Gastrocnemius medialis (tissue), 4 donors: Measurements from ENCODE around the gene KCNAB1. TPM values are rescaled to one million over a fixed set of nuclear protein-coding genes. Genes with fewer than 3 reads are reported as not detected.
A peak's percentile ranks its signal among the peaks of the same experiment; 100 is the strongest.

Experiments used
- ATAC-seq, 2 donors: fragments of 150-250 bp; one replicate each; pipeline ENCODE4 v1.9.1; 2016
- DNase-seq, 2 donors: peaks; one replicate each; pipeline ENCODE4 v3.0.0-alpha.2; 2019
- H3K27ac ChIP-seq, 4 donors: fragments of 200-600 bp; sonication (generic); 1 replicate in 1 of 4; 2 replicates in 3 of 4; pipeline ENCODE4 v1.5.1; 2016 to 2018; ENCODE audit warnings: mild to moderate bottlenecking in 2 of 4, moderate library complexity in 1 of 4
- H3K27me3 ChIP-seq, 3 donors: fragments of 200-600 bp; sonication (generic) in 2 of 3; 1 replicate in 1 of 3; 2 replicates in 2 of 3; pipeline versions ENCODE4 v1.5.1 to v1.6.0; 2016 to 2019; ENCODE audit warnings: mild to moderate bottlenecking in 1 of 3, moderate library complexity in 1 of 3
- H3K36me3 ChIP-seq, 2 donors: fragments of 200-600 bp; sonication (generic) in 1 of 2; one replicate each; pipeline ENCODE4 v1.5.1; 2017 to 2018
- H3K4me1 ChIP-seq, 2 donors: fragments of 200-600 bp; sonication (generic) in 1 of 2; one replicate each; pipeline ENCODE4 v1.5.1; 2016 to 2017; ENCODE audit warnings: mild to moderate bottlenecking in 2 of 2
- H3K4me3 ChIP-seq, 4 donors: fragments of 200-600 bp; sonication (generic) in 3 of 4; 1 replicate in 1 of 4; 2 replicates in 3 of 4; pipeline ENCODE4 v1.5.1; 2016 to 2019; ENCODE audit warnings: mild to moderate bottlenecking in 2 of 4
- H3K9me3 ChIP-seq, 3 donors: fragments of 200-600 bp; sonication (generic) in 2 of 3; 1 replicate in 1 of 3; 2 replicates in 2 of 3; pipeline ENCODE4 v1.5.1; 2016 to 2019
- POLR2A ChIP-seq, 2 donors: fragments of 450-650 bp; IDR thresholded peaks; one replicate each; pipeline ENCODE4 v1.6.1; 2017; ENCODE audit warnings: antibody characterized with exemption in 2 of 2, mild to moderate bottlenecking in 2 of 2, moderate library complexity in 2 of 2
- in situ Hi-C, 4 donors: fragments of 200-750 bp; cut with MboI; loops; one replicate each; pipeline versions ENCODE4 v1.15.0 to v1.8.0; 2017; ENCODE audit warnings: low sequenced_read_pairs in 4 of 4
- intact Hi-C: fragments of 100-400 bp; cut with DNase I; formaldehyde crosslinking; loops from one replicate; pipeline ENCODE4 v1.15.1; 2023; ENCODE audit warnings: low total_unique reads
- total RNA-seq, 4 donors: library from RNA; depleted of rRNA; stranded (reverse); fragments of >200 nt; gene quantifications; one replicate each; pipeline versions ENCODE4 v1.1.0 to v1.2.3, GENCODE V29; 2016
- TF ChIP-seq, protein P1 (sequence below), 5 experiments: fragments of 450-650 bp in 3 of 5; fragments of 200-600 bp in 2 of 5; sonication (generic) in 2 of 5; IDR thresholded peaks in 4 of 5; conservative IDR thresholded peaks in 1 of 5; 1 replicate in 4 of 5; 2 replicates in 1 of 5; pipeline ENCODE4 v1.5.1; 2016 to 2019; ENCODE audit warnings: antibody characterized with exemption in 5 of 5, mild to moderate bottlenecking in 3 of 5, moderate library complexity in 3 of 5

Gene KCNAB1
- total RNA-seq, 4 donors from 2014 or later = 0.46 to 3.6 (median 1.9) TPM

DNA sequence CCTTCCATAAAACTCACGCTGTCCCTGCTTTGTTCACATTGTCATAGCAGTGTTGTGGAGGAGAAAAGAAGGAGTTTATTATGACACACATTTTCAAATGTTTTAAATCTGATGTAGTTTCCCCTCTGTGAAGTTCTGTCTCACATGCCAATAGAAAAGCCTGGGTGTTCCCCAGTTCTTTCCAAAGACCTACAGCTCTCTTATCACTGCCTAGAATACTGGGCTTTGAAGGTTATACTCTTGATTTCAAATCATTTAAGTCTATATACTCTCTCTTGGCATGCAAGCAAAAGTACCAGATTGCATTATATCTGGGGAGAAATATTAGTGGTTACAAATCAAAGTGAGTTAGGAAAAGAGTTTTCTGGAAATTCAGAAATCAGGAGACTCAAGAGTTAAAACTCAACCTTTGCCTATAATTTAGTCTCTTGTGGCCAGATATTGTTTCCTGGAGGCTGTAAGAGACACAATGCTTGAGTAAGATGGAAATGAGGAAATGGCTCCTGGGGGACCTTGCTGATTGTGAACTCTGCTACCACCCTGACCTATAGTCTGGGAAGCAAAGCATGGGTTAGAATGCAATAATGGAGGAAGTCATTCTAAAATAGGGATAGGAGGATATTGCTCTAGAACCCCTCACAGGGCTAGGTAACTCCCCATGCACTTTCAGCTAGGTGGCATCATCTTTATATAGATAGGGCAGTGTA lies 182.8 kb downstream of the KCNAB1 start:
- no peak for TF ChIP-seq POLR2A (IDR thresholded peaks at IDR 0.05)
- TF ChIP-seq, protein P1, sequence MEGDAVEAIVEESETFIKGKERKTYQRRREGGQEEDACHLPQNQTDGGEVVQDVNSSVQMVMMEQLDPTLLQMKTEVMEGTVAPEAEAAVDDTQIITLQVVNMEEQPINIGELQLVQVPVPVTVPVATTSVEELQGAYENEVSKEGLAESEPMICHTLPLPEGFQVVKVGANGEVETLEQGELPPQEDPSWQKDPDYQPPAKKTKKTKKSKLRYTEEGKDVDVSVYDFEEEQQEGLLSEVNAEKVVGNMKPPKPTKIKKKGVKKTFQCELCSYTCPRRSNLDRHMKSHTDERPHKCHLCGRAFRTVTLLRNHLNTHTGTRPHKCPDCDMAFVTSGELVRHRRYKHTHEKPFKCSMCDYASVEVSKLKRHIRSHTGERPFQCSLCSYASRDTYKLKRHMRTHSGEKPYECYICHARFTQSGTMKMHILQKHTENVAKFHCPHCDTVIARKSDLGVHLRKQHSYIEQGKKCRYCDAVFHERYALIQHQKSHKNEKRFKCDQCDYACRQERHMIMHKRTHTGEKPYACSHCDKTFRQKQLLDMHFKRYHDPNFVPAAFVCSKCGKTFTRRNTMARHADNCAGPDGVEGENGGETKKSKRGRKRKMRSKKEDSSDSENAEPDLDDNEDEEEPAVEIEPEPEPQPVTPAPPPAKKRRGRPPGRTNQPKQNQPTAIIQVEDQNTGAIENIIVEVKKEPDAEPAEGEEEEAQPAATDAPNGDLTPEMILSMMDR (IDR thresholded peaks at IDR 0.05 in 4 of 5, conservative IDR thresholded peaks at IDR 0.05 in 1 of 5) = no peak
- peaks cover 0 to 13% of the 10 kb centered on the region in 2 donors for H3K4me1 ChIP-seq
- no peaks in the 10 kb centered on the region for H3K9me3 ChIP-seq
- no peaks in the 10 kb centered on the region for H3K27me3 ChIP-seq
- ATAC-seq (no peak), DNase-seq (no peak)
- H3K36me3 ChIP-seq = no peaks in the 10 kb centered on the region
- in situ Hi-C loops = no loop called here
- H3K27ac ChIP-seq = no peak overlapping the region
- H3K4me3 ChIP-seq = no peak overlapping the region
- intact Hi-C loops = no loop called here

DNA sequence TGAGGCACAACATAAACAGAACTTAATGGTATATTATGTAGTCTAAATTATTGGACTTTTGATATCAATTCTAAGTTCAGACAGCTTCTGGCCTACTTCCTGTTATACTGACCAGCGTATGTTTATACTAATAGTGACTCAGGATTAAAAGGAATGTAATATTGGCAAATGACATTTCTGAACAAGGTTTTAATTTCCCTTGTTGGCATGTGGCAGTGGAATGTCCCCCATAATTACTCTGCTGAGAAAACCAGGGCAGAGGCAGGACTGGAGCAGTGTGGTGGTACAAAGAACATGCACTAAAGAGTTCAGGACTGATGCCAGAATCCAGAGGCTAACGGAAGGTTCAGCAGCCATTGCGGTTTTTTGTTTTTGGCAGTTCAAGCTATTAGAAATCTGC lies 184.0 kb downstream of the KCNAB1 start:
- in situ Hi-C loops = no loop called here
- H3K27ac ChIP-seq = no peak overlapping the region

GRCh38 chr3:156305672-156306071 lies 185.3 kb downstream of the KCNAB1 start:
- Histone ChIP-seq H3K27me3 (no peaks in the 10 kb centered on the region), H3K36me3 (no peaks in the 10 kb centered on the region), H3K4me1 (peaks cover 0 to 9% of the 10 kb centered on the region in 2 donors), H3K27ac (no peak overlapping the region), H3K4me3 (no peak overlapping the region), H3K9me3 (no peaks in the 10 kb centered on the region)
- in situ Hi-C loops = no loop called here
- intact Hi-C loops = no loop called here
- ATAC-seq = no peak
- TF ChIP-seq, protein P1 (IDR thresholded peaks at IDR 0.05 in 4 of 5, conservative IDR thresholded peaks at IDR 0.05 in 1 of 5) = no peak
- no peak for DNase-seq

More for the DNA sequence above, 184.0 kb downstream of the KCNAB1 start:
- DNase-seq = no peak
- intact Hi-C loops = no loop called here
- Histone ChIP-seq H3K4me3 (no peak overlapping the region), H3K9me3 (no peaks in the 10 kb centered on the region), H3K4me1 (peaks cover 0 to 13% of the 10 kb centered on the region in 2 donors), H3K36me3 (no peaks in the 10 kb centered on the region), H3K27me3 (no peaks in the 10 kb centered on the region)
- ATAC-seq = no peak
- TF ChIP-seq, protein P1 (IDR thresholded peaks at IDR 0.05 in 4 of 5, conservative IDR thresholded peaks at IDR 0.05 in 1 of 5) = no peak
- no peak for TF ChIP-seq POLR2A (IDR thresholded peaks at IDR 0.05)

DNA sequence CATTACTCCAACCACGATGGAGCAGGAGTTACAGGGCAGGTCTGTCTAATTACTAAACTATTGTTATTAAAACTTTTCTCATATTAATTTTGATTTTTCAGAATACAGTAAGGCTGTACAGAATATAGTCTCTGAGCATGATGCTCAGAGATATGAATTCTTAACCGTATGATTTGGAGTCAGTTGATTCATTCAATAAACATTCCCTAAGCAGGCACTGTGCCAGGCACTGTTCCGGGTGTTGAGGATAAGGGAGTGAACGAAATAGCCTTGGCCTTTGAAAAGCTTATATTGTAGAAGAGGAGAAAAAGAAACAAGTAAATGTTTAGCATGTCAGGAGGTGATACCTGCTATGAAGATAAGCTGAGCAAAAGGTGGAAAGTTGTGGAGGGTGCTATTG lies 187.3 kb downstream of the KCNAB1 start:
- in situ Hi-C loops (no loop called here), intact Hi-C loops (no loop called here)
- no peaks in the 10 kb centered on the region for H3K27me3 ChIP-seq
- no peaks in the 10 kb centered on the region for H3K4me1 ChIP-seq
- DNase-seq (peak in 1 of 2 donors; percentile 20), ATAC-seq (no peak)
- no peaks in the 10 kb centered on the region for H3K9me3 ChIP-seq
- no peaks in the 10 kb centered on the region for H3K36me3 ChIP-seq
- no peak overlapping the region for H3K27ac ChIP-seq
- H3K4me3 ChIP-seq = no peak overlapping the region
- TF ChIP-seq POLR2A (IDR thresholded peaks at IDR 0.05) = no peak
- TF ChIP-seq, protein P1 (IDR thresholded peaks at IDR 0.05 in 4 of 5, conservative IDR thresholded peaks at IDR 0.05 in 1 of 5) = no peak

DNA sequence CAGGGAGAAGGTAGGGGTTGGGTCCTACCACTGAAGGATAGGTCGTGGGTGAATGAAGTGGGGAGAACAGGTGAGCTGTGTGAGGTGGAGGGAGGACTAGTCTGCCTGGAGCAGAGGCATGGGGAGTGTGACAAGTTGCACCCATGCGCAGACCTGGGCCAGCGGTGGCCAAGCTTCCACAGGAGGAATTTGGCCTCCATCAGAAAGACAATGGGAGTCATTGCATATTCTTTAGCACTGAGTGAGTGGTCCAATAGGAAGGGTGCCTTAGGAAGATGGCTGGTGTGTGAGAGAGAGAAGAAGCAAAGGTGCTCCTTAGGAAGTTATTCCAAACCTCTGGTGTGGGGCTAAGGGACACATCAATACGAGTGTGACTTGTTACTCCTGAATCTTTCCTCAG lies 191.1 kb downstream of the KCNAB1 start:
- intact Hi-C loops (no loop called here), in situ Hi-C loops (no loop called here)
- Histone ChIP-seq H3K36me3 (no peaks in the 10 kb centered on the region), H3K27ac (no peak overlapping the region), H3K9me3 (no peaks in the 10 kb centered on the region), H3K4me3 (no peak overlapping the region), H3K27me3 (no peaks in the 10 kb centered on the region), H3K4me1 (no peaks in the 10 kb centered on the region)
- TF ChIP-seq, protein P1 (IDR thresholded peaks at IDR 0.05 in 4 of 5, conservative IDR thresholded peaks at IDR 0.05 in 1 of 5) = no peak
- no peak for TF ChIP-seq POLR2A (IDR thresholded peaks at IDR 0.05)
- ATAC-seq (no peak), DNase-seq (no peak)
